Endothelial cell of umbilical vein (primary cell): ENCODE results near the gene PRRT1B.

ENCODE experiments used
- EZH2 ChIP-seq: IDR thresholded peaks from 2 replicates; pipeline ENCODE4 v1.6.1; 2012; ENCODE audit warnings: borderline replicate concordance, low read depth, mild to moderate bottlenecking, moderate library complexity, low read length, inconsistent platforms; ENCODE audit not compliant: severe bottlenecking
- FOS ChIP-seq: IDR thresholded peaks from 2 replicates; pipeline ENCODE4 v1.6.1; 2011; ENCODE audit warnings: mild to moderate bottlenecking, low read length, moderate library complexity, borderline replicate concordance; ENCODE audit not compliant: insufficient read depth
- GATA2 ChIP-seq: IDR thresholded peaks from 2 replicates; pipeline ENCODE4 v1.7.0; 2011; ENCODE audit warnings: low read depth, mild to moderate bottlenecking, moderate library complexity, mixed read lengths, low read length; ENCODE audit not compliant: insufficient read length, insufficient read depth
- JUN ChIP-seq: IDR thresholded peaks from 2 replicates; pipeline ENCODE4 v1.6.1; 2011; ENCODE audit warnings: borderline replicate concordance, low read depth; ENCODE audit not compliant: insufficient read length, insufficient read depth
- MYC ChIP-seq: IDR thresholded peaks from one replicate; pipeline ENCODE4 v1.6.1; 2011; ENCODE audit warnings: mild to moderate bottlenecking, low read depth, low read length
- POLR2A ChIP-seq: IDR thresholded peaks from 2 replicates; pipeline ENCODE4 v1.6.1; 2012; ENCODE audit warnings: low read depth, mild to moderate bottlenecking, control low read depth, low read length
- POLR2AphosphoS5 ChIP-seq: IDR thresholded peaks from 2 replicates; pipeline ENCODE4 v1.6.1; 2012; ENCODE audit warnings: low read depth, mild to moderate bottlenecking, control low read depth, low read length, moderate library complexity; ENCODE audit not compliant: insufficient read depth
- TF ChIP-seq, protein P1 (sequence below), 2 donors: IDR thresholded peaks; 1 replicate in 1 of 2; 2 replicates in 1 of 2; pipeline ENCODE4 v1.5.1; 2011; ENCODE audit warnings: low read length in 2 of 2, mild to moderate bottlenecking in 2 of 2, moderate library complexity in 2 of 2, control low read depth in 1 of 2, inconsistent platforms in 1 of 2, low read depth in 1 of 2; ENCODE audit not compliant: insufficient read depth in 1 of 2; ENCODE audit errors: extremely low read depth in 1 of 2
- TF ChIP-seq, protein P2 (sequence below): IDR thresholded peaks from 2 replicates; pipeline ENCODE4 v1.6.1; 2011; ENCODE audit not compliant: insufficient read depth, insufficient read length

DNA sequence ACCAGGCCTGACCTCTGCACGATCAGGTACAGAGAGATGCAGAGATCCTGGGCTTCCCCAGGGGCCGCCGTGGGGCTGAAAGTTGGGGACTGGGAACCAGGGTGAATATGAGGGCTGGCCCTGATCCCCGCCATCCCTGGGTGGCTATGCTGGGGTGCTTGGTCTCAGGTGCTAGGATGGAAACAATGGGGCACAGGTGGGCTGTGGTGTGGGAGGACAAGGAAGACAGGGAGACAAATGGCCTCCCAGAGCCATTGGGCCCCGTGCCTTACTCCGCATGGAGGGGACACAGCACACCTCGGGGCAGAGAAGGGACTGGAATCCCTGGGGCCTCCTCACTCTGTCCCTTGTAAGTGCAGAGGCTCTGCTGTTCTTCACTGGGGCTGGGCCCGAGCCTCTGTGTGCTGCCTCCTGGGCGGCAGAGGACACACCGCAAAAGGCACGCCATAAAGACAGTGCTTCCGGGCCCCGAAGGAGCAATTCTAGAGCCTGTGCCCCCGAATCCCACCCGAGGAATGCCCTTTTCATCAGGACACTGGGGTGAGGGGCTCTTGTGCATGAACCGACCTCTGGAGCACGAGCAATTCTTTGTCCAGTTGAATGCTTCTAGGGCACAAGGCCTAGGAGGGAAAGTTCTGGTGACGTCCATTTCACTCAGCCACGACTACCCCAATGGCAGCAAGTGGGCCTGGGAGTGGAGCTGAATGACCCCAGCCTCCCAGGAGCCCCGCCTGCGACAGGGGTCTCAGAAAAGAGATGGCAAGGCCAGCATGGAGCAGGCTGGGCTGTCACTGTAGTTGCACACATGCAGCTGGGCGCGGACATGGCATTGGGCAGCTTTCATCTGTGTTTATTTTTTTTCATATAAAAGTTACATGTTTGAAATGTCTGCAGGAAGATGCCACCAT is 30.9 kb downstream of the PRRT1B start:
- TF ChIP-seq MYC (no peak), EZH2 (no peak), POLR2A (no peak), POLR2AphosphoS5 (no peak), GATA2 (no peak), FOS (no peak), JUN (no peak)
- TF ChIP-seq, protein P1, sequence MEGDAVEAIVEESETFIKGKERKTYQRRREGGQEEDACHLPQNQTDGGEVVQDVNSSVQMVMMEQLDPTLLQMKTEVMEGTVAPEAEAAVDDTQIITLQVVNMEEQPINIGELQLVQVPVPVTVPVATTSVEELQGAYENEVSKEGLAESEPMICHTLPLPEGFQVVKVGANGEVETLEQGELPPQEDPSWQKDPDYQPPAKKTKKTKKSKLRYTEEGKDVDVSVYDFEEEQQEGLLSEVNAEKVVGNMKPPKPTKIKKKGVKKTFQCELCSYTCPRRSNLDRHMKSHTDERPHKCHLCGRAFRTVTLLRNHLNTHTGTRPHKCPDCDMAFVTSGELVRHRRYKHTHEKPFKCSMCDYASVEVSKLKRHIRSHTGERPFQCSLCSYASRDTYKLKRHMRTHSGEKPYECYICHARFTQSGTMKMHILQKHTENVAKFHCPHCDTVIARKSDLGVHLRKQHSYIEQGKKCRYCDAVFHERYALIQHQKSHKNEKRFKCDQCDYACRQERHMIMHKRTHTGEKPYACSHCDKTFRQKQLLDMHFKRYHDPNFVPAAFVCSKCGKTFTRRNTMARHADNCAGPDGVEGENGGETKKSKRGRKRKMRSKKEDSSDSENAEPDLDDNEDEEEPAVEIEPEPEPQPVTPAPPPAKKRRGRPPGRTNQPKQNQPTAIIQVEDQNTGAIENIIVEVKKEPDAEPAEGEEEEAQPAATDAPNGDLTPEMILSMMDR (IDR thresholded peaks at IDR 0.05; ENCODE audit: extremely low read depth in 1 of 2, insufficient read depth in 1 of 2, low read depth in 1 of 2, low read length in 2 of 2) = no peak
- TF ChIP-seq, protein P2, sequence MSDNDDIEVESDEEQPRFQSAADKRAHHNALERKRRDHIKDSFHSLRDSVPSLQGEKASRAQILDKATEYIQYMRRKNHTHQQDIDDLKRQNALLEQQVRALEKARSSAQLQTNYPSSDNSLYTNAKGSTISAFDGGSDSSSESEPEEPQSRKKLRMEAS = no peak
